Spleen (tissue), 11 donors: ENCODE results near the gene MTM1. TPM values are rescaled to one million over a fixed set of nuclear protein-coding genes. Genes with fewer than 3 reads are reported as not detected.

Experiments
- DNase-seq: peaks from one replicate; pipeline ENCODE4 v3.0.0-alpha.2; 2020
- H3K27ac ChIP-seq, 8 donors: fragments of 200-600 bp; sonication (generic) in 7 of 8; 1 replicate in 4 of 8; 2 replicates in 4 of 8; pipeline versions ENCODE4 v1.5.0 to v1.8.0; 2016 to 2021; ENCODE audit warnings: inconsistent platforms in 4 of 8, mild to moderate bottlenecking in 4 of 8, moderate library complexity in 1 of 8
- H3K27me3 ChIP-seq, 7 donors: fragments of 200-600 bp; sonication (generic) in 6 of 7; replicated peaks in 1 of 7; 1 replicate in 4 of 7; 2 replicates in 3 of 7; pipeline versions ENCODE4 v1.5.0 to v1.8.0; 2016 to 2021; ENCODE audit warnings: inconsistent platforms in 3 of 7, mild to moderate bottlenecking in 1 of 7
- H3K36me3 ChIP-seq, 6 donors: fragments of 200-600 bp; sonication (generic) in 5 of 6; 1 replicate in 4 of 6; 2 replicates in 2 of 6; pipeline versions ENCODE4 v1.5.0 to v1.8.0; 2016 to 2021; ENCODE audit warnings: inconsistent platforms in 2 of 6
- H3K4me1 ChIP-seq, 6 donors: fragments of 200-600 bp; sonication (generic) in 5 of 6; 1 replicate in 3 of 6; 2 replicates in 3 of 6; pipeline versions ENCODE4 v1.5.0 to v1.8.0; 2016 to 2021; ENCODE audit warnings: inconsistent platforms in 3 of 6
- H3K4me3 ChIP-seq, 8 donors: fragments of 200-600 bp; sonication (generic) in 7 of 8; 1 replicate in 4 of 8; 2 replicates in 4 of 8; pipeline versions ENCODE4 v1.5.0 to v1.8.0; 2016 to 2021; ENCODE audit warnings: inconsistent platforms in 4 of 8, mild to moderate bottlenecking in 4 of 8, moderate library complexity in 2 of 8
- H3K9me3 ChIP-seq, 8 donors: fragments of 200-600 bp; sonication (generic) in 7 of 8; 1 replicate in 4 of 8; 2 replicates in 4 of 8; pipeline versions ENCODE4 v1.5.0 to v1.8.0; 2016 to 2021; ENCODE audit warnings: inconsistent platforms in 4 of 8
- POLR2A ChIP-seq, 3 donors: fragments of 450-650 bp; IDR thresholded peaks; one replicate each; pipeline ENCODE4 v1.5.1; 2017; ENCODE audit warnings: antibody characterized with exemption in 3 of 3, mild to moderate bottlenecking in 1 of 3
- POLR2AphosphoS5 ChIP-seq, 3 donors: sonication (generic); formaldehyde crosslinking; IDR thresholded peaks; one replicate each; pipeline ENCODE4 v1.5.1; 2017; ENCODE audit warnings: antibody characterized with exemption in 3 of 3
- WGBS, 5 donors: extraction: QIAGEN DNeasy Blood & Tissue Kit in 3 of 5; methylation state at CpG; one replicate each; pipeline versions ENCODE4 v1.1.5 to v1.1.7; 2013 to 2018; 5-methylcytosine and 5-hydroxymethylcytosine counted together
- intact Hi-C: fragments of 100-400 bp; cut with DNase I; formaldehyde crosslinking; loops from one replicate; pipeline ENCODE4 v1.15.0; 2023; ENCODE audit warnings: low total_unique reads
- polyA plus RNA-seq, 3 donors: library from polyadenylated mRNA; stranded (reverse); fragments of 200-250 nt; gene quantifications; one replicate each; pipeline ENCODE4 v1.2.1, GENCODE V29; 2013
- total RNA-seq, 7 donors: library from RNA; depleted of rRNA in 3 of 7; stranded (reverse); fragments of >200 nt in 3 of 7; fragmentation: NEBNext Ultra II Directional in 4 of 7; extraction: Animal tissue kit (Norgen Biotek cat#: 25700) in 4 of 7; gene quantifications; one replicate each; pipeline versions ENCODE4 v1.1.0 to v1.2.1, GENCODE V29; 2016 to 2021
- TF ChIP-seq, protein P1 (sequence below), 11 experiments: fragments of 200-600 bp in 7 of 11; fragments of 450-650 bp in 4 of 11; sonication (generic) in 4 of 11; IDR thresholded peaks in 8 of 11; conservative IDR thresholded peaks in 3 of 11; 1 replicate in 7 of 11; 2 replicates in 4 of 11; pipeline versions ENCODE4 v1.4.0 to v1.8.0; 2016 to 2021; ENCODE audit warnings: antibody characterized with exemption in 11 of 11, inconsistent platforms in 4 of 11, mild to moderate bottlenecking in 1 of 11
- donor health status: healthy with polysubstance abuse.
- donor health status: DM: no; HTN: no; CAD: no; lungs with moderate emphysema.
- donor health status: DM: no; HTN: no; CAD: no.
- donor health status: Bipolar disorder and iron deficiency.
- donor health status: healthy.
- donor health status: DM: no; HTN: no; CAD: no.
- donor health status: DM: yes; HTN: yes; CAD: no.

Gene MTM1
- total and polyA plus RNA-seq, 10 donors = 6.3 to 39.5 (median 27.0) TPM

DNA sequence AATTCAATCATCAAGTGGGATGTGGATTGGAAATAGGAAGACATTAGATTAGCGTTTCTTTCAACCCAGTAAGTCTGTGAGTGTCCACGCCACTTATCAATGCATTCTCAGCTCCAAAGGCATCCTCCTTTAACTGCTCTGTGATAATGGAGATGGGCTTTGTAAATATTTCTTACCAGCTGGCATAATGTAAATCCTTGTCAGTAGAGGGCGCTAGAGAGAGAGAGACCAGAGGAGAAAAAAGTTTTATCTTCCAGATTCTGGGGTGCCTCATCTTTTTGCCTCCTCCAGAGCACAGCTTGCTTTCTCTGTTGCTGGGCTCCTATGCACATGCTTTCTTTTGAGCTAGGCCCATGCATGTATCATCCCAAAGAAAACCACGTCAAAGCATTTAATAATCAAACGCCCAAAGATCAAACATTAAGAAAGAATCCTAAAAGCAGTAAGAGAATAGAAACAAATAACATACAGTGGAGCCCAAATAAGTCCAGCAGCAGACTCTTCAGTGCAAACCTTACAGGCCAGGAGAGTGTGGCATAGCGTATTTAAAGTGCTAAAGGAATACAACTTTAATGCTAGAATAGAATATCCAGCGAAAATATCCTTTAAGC lies 115.2 kb downstream of the MTM1 start:
- H3K4me3 ChIP-seq = no peak overlapping the region
- H3K27ac ChIP-seq = no peak overlapping the region
- DNase-seq = no peak
- H3K9me3 ChIP-seq = no peaks in the 10 kb centered on the region
- H3K36me3 ChIP-seq = no peaks in the 10 kb centered on the region
- no peak for TF ChIP-seq POLR2A (IDR thresholded peaks at IDR 0.05)
- TF ChIP-seq, protein P1, sequence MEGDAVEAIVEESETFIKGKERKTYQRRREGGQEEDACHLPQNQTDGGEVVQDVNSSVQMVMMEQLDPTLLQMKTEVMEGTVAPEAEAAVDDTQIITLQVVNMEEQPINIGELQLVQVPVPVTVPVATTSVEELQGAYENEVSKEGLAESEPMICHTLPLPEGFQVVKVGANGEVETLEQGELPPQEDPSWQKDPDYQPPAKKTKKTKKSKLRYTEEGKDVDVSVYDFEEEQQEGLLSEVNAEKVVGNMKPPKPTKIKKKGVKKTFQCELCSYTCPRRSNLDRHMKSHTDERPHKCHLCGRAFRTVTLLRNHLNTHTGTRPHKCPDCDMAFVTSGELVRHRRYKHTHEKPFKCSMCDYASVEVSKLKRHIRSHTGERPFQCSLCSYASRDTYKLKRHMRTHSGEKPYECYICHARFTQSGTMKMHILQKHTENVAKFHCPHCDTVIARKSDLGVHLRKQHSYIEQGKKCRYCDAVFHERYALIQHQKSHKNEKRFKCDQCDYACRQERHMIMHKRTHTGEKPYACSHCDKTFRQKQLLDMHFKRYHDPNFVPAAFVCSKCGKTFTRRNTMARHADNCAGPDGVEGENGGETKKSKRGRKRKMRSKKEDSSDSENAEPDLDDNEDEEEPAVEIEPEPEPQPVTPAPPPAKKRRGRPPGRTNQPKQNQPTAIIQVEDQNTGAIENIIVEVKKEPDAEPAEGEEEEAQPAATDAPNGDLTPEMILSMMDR (IDR thresholded peaks at IDR 0.05 in 8 of 11, conservative IDR thresholded peaks at IDR 0.05 in 3 of 11) = peak in 10 of 11 experiments; percentile 32 to 67 (median 57)
- WGBS, 5 donors = 36 to 59% (median 54%) methylated on average over 7 of the region's 7 CpGs
- intact Hi-C loops = no loop called here
- H3K27me3 ChIP-seq = no peaks in the 10 kb centered on the region
- no peaks in the 10 kb centered on the region for H3K4me1 ChIP-seq

DNA sequence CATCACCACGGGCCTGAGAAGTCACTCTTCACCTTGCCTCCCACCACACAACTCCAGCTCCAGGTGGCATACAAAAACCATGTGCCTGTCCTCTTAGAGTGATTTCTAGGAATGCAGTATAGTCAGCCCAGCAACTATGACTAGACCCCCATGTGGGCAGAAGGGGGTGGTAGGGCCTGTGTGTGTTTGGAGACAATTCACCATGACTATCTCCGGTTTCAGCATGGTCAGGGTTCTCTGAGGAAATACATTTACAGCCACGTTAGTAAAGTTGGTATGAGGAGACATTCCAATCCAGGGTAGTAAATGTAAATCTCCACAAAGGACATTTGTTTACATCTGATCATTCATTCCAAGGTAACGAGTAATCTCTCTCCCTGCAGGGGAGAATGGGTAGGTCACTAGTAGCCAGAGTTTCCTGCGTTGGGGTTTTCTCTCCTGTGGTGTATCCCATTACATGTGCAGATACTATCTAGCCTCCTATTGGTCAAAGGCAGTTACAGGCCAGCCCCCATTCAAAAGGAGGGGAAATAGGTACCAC lies 120.6 kb downstream of the MTM1 start:
- Histone ChIP-seq H3K27me3 (no peaks in the 10 kb centered on the region), H3K36me3 (no peaks in the 10 kb centered on the region), H3K4me1 (peaks cover 0 to 12% (median 4%) of the 10 kb centered on the region in 6 donors), H3K27ac (no peak overlapping the region), H3K4me3 (no peak overlapping the region), H3K9me3 (no peaks in the 10 kb centered on the region)
- no peak for TF ChIP-seq POLR2AphosphoS5 (IDR thresholded peaks at IDR 0.05)
- TF ChIP-seq POLR2A (IDR thresholded peaks at IDR 0.05) = no peak
- TF ChIP-seq, protein P1 (IDR thresholded peaks at IDR 0.05 in 8 of 11, conservative IDR thresholded peaks at IDR 0.05 in 3 of 11) = no peak
- no peak for DNase-seq
- WGBS, 5 donors = 60 to 70% (median 66%) methylated on average over 4 to 5 of the region's 5 CpGs
- intact Hi-C loops = no loop called here

GRCh38 chrX:150690126-150690525 lies 121.7 kb downstream of the MTM1 start:
- H3K9me3 ChIP-seq = no peaks in the 10 kb centered on the region
- no peaks in the 10 kb centered on the region for H3K36me3 ChIP-seq
- no peaks in the 10 kb centered on the region for H3K27me3 ChIP-seq
- DNase-seq = no peak
- no peak overlapping the region for H3K27ac ChIP-seq
- intact Hi-C loops = no loop called here
- H3K4me1 ChIP-seq = peaks cover 0 to 23% (median 14%) of the 10 kb centered on the region in 6 donors
- no peak overlapping the region for H3K4me3 ChIP-seq
- TF ChIP-seq POLR2A (IDR thresholded peaks at IDR 0.05) = no peak
- TF ChIP-seq, protein P1 (IDR thresholded peaks at IDR 0.05 in 8 of 11, conservative IDR thresholded peaks at IDR 0.05 in 3 of 11) = no peak
- TF ChIP-seq POLR2AphosphoS5 (IDR thresholded peaks at IDR 0.05) = no peak

GRCh38 chrX:150692296-150692695 lies 123.9 kb downstream of the MTM1 start:
- intact Hi-C loops = no loop called here
- Histone ChIP-seq H3K9me3 (no peaks in the 10 kb centered on the region), H3K36me3 (no peaks in the 10 kb centered on the region), H3K27ac (peak overlapping the region; percentile 72 to 94 (median 88)), H3K27me3 (no peaks in the 10 kb centered on the region), H3K4me1 (peaks cover 0 to 45% (median 35%) of the 10 kb centered on the region in 6 donors), H3K4me3 (peak overlapping the region in 5 of 8 donors; percentile 40 to 77 (median 49))
- no peak for TF ChIP-seq POLR2A (IDR thresholded peaks at IDR 0.05)
- no peak for TF ChIP-seq POLR2AphosphoS5 (IDR thresholded peaks at IDR 0.05)
- TF ChIP-seq, protein P1 (IDR thresholded peaks at IDR 0.05 in 8 of 11, conservative IDR thresholded peaks at IDR 0.05 in 3 of 11) = no peak
- WGBS, 5 donors = 32 to 60% (median 48%) methylated on average over 5 of the region's 5 CpGs
- no peak for DNase-seq
